Lung (tissue), 12 donors: Measurements from ENCODE around the gene NEUROD2. TPM values are rescaled to one million over a fixed set of nuclear protein-coding genes. Genes with fewer than 3 reads are reported as not detected.
A peak's percentile ranks its signal among the peaks of the same experiment; 100 is the strongest.

ENCODE experiments used
- ATAC-seq: fragments of 200-7000 bp; cut with Tn5 transposase; one replicate; pipeline ENCODE4 v1.9.1; 2020; ENCODE audit warnings: moderate number of reproducible peaks; ENCODE audit not compliant: insufficient read depth, low FRiP score
- DNase-seq, 3 donors: peaks; one replicate each; pipeline ENCODE4 v3.0.0-alpha.2; 2013 to 2017
- H3K27ac ChIP-seq, 2 donors: one replicate each; pipeline ENCODE4 v1.5.1; 2013; ENCODE audit warnings: mild to moderate bottlenecking in 2 of 2, moderate library complexity in 2 of 2, control low read depth in 1 of 2, inconsistent platforms in 1 of 2, low read depth in 1 of 2, low read length in 1 of 2
- H3K27me3 ChIP-seq, 3 donors: one replicate each; pipeline ENCODE4 v1.5.1; 2013; ENCODE audit warnings: low read length in 2 of 3; ENCODE audit not compliant: control insufficient read depth in 3 of 3, insufficient read depth in 3 of 3
- H3K36me3 ChIP-seq, 4 donors: one replicate each; pipeline ENCODE4 v1.5.1; 2013; ENCODE audit warnings: low read length in 4 of 4, mild to moderate bottlenecking in 1 of 4, moderate library complexity in 1 of 4; ENCODE audit not compliant: control insufficient read depth in 4 of 4, insufficient read depth in 4 of 4
- H3K4me1 ChIP-seq, 5 donors: one replicate each; pipeline ENCODE4 v1.5.1; 2013; ENCODE audit warnings: low read length in 5 of 5, mild to moderate bottlenecking in 2 of 5, moderate library complexity in 1 of 5; ENCODE audit not compliant: control insufficient read depth in 5 of 5, insufficient read depth in 5 of 5
- H3K4me3 ChIP-seq: one replicate; pipeline ENCODE4 v1.5.1; 2013; ENCODE audit warnings: mild to moderate bottlenecking, control low read depth, moderate library complexity
- H3K9ac ChIP-seq, 2 donors: one replicate each; pipeline ENCODE4 v1.5.1; 2013; ENCODE audit warnings: low read length in 2 of 2, control low read depth in 1 of 2; ENCODE audit not compliant: insufficient read depth in 1 of 2
- H3K9me3 ChIP-seq, 4 donors: one replicate each; pipeline ENCODE4 v1.5.1; 2013; ENCODE audit warnings: low read length in 3 of 4, mild to moderate bottlenecking in 1 of 4, moderate library complexity in 1 of 4; ENCODE audit not compliant: control insufficient read depth in 4 of 4, insufficient read depth in 3 of 4
- WGBS, 2 donors: extraction: QIAGEN DNeasy Blood & Tissue Kit; methylation state at CpG; one replicate each; pipeline ENCODE4 v1.1.7; 2013; 5-methylcytosine and 5-hydroxymethylcytosine counted together
- polyA plus RNA-seq, 2 donors: library from polyadenylated mRNA; stranded (reverse); fragments of 200-250 nt; gene quantifications; one replicate each; pipeline ENCODE4 v1.2.1, GENCODE V29; 2013
- total RNA-seq, 2 donors: library from RNA; depleted of rRNA in 1 of 2; stranded (reverse); fragments of >200 nt in 1 of 2; gene quantifications; one replicate each; pipeline ENCODE4 v1.2.1, GENCODE V29; 2014 to 2021
- TF ChIP-seq, protein P1 (sequence below): IDR thresholded peaks from 2 replicates; pipeline ENCODE4 v1.5.1; 2012; ENCODE audit warnings: mild to moderate bottlenecking; ENCODE audit errors: control extremely low read depth, extremely low read depth
- donor health status: control.
- donor health status: control.
- donor health status: Bipolar disorder and iron deficiency.
- donor health status: healthy.
- donor health status: DM: yes; HTN: yes; CAD: no.

NEUROD2 gene
- total and polyA plus RNA-seq, 4 donors: 0.04 TPM; not detected in 3

DNA sequence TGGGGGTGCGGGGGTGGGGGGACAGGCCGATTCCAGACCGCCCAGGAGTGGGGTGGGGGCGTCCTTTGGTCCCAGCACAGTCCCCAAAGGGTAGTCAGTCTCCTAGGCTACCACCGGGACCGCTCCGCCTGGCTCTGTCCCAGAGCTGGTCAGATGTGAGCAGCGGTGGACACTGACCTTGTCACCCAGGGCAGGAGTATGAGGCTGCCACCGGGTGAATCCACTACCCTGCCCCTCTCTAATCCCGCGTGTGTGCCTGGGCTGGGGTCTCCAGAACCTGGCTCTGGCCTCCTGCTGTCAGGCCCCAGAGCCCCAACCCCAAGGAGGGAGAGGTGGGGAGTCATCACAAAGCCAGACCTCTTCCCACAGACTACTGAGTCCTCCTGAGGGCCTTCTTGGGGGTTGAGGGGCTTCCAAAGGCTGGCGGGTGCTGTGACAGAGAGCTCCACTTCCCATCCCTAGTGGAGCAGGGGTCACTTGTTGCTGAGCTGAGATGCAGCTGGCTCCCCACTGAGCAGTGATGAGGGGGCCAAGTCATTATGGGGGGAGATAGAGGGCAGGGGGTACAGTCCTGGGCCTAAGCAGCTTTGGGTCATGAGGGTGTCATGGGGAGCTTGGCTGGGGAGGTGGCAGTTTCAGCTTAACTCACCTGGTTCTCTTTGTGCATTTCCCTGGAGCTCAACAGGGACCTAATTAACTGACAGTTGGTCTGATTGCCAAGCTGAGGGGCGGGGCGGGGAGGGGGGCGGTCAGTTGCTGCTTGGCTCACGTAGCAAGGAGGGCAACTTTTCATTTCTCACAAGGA lies 20.2 kb upstream of the NEUROD2 start:
- no peaks in the 10 kb centered on the region for H3K9me3 ChIP-seq
- DNase-seq: no peak
- TF ChIP-seq, protein P1, sequence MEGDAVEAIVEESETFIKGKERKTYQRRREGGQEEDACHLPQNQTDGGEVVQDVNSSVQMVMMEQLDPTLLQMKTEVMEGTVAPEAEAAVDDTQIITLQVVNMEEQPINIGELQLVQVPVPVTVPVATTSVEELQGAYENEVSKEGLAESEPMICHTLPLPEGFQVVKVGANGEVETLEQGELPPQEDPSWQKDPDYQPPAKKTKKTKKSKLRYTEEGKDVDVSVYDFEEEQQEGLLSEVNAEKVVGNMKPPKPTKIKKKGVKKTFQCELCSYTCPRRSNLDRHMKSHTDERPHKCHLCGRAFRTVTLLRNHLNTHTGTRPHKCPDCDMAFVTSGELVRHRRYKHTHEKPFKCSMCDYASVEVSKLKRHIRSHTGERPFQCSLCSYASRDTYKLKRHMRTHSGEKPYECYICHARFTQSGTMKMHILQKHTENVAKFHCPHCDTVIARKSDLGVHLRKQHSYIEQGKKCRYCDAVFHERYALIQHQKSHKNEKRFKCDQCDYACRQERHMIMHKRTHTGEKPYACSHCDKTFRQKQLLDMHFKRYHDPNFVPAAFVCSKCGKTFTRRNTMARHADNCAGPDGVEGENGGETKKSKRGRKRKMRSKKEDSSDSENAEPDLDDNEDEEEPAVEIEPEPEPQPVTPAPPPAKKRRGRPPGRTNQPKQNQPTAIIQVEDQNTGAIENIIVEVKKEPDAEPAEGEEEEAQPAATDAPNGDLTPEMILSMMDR: no peak
- H3K27ac ChIP-seq: no peak overlapping the region
- no peaks in the 10 kb centered on the region for H3K36me3 ChIP-seq
- ATAC-seq: no peak
- H3K27me3 ChIP-seq: peaks cover 0 to 11% (median 3%) of the 10 kb centered on the region in 3 donors
- WGBS, 2 donors: 61 to 70% methylated on average over 16 of the region's 16 CpGs
- no peak overlapping the region for H3K4me3 ChIP-seq
- H3K9ac ChIP-seq: peak overlapping the region in 1 of 2 donors; percentile 7
- H3K4me1 ChIP-seq: peaks cover 0 to 50% (median 22%) of the 10 kb centered on the region in 5 donors

DNA sequence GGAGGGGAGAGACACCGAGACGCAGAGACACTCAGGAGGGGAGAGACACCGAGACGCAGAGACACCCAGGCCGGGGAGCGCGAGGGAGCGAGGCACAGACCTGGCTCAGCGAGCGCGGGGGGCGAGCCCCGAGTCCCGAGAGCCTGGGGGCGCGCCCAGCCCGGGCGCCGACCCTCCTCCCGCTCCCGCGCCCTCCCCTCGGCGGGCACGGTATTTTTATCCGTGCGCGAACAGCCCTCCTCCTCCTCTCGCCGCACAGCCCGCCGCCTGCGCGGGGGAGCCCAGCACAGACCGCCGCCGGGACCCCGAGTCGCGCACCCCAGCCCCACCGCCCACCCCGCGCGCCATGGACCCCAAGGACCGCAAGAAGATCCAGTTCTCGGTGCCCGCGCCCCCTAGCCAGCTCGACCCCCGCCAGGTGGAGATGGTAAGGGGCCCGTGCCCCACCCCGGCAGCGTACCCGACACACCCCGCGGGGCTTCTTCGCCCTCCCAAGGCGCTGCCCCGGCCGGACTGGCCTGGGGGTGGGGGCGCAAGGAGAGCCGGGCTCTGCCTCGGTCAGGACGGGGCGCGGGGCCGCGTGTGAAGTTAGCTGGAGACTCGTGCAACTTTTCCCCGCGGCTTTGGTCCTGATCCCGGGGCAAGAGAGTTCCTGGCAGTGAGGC lies 19.5 kb upstream of the NEUROD2 start:
- Histone ChIP-seq H3K27ac (no peak overlapping the region), H3K9me3 (no peaks in the 10 kb centered on the region), H3K36me3 (no peaks in the 10 kb centered on the region), H3K27me3 (peaks cover 0 to 11% (median 3%) of the 10 kb centered on the region in 3 donors), H3K4me1 (peaks cover 0 to 52% (median 22%) of the 10 kb centered on the region in 5 donors), H3K9ac (no peak overlapping the region), H3K4me3 (no peak overlapping the region)
- ATAC-seq: no peak
- TF ChIP-seq, protein P1: no peak
- WGBS, 2 donors: 6 to 8% methylated on average over 50 to 72 of the region's 72 CpGs
- DNase-seq: no peak

DNA sequence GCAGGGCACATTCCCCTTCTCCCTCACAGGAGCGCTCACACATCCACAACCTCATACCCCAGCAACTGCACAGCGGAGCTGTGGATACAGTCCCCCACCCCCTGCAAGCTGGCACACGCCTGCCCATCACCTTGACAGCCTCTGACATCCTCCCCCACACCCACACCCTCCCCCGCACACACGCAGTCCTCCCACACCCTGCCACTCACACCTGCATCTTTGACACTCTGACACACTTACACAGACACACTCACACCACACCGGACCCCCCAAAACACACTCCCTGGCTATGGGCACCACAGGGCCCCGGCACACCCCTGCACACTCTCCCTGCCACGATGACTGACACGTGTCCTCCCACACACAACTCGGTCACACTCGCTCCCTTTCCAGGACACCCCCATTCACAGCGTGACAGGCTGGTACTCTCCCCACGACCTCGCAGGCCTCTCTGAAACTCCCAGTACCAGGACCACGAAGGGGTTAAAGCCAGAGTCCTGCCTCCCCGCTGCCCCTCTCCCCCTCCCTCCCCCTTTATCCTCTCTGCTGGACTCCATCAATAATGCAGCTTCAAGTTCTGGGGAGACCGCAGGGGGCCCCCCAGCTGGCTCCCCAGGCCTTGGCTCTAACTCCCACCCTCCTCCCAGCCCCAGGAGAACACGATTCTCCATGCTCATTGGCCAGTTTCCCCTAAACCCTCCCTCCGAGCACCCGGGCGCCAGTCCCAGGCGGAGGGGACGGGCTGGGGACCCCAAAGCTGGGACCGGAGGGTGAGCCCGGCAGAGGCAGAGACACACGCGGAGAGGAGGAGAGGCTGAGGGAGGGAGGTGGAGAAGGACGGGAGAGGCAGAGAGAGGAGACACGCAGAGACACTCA lies 18.7 kb upstream of the NEUROD2 start, which contains the start of gene PPP1R1B:
TSS of gene PPP1R1B (plus strand) at position 782 of the 876 bp plus-strand sequence. CDS start 441 bp downstream, outside the sequence.
- H3K9me3 ChIP-seq: no peaks in the 10 kb centered on the region
- H3K4me1 ChIP-seq: peaks cover 0 to 54% (median 22%) of the 10 kb centered on the region in 5 donors
- ATAC-seq (no peak), DNase-seq (peak in 2 of 3 donors; percentile 71 to 83)
- WGBS, 2 donors: 22 to 25% methylated on average over 29 of the region's 29 CpGs
- H3K27me3 ChIP-seq: peaks cover 0 to 11% (median 3%) of the 10 kb centered on the region in 3 donors
- peak within 1 kb of the TSS in 1 of 2 donors; percentile 23 for H3K9ac ChIP-seq
- TF ChIP-seq, protein P1: no peak
- no peak within 1 kb of the TSS for H3K4me3 ChIP-seq
- no peak within 1 kb of the TSS for H3K27ac ChIP-seq
- no peaks in the 10 kb centered on the region for H3K36me3 ChIP-seq
